Hippocampal formation (tissue), 2 donors: ENCODE results near the gene ABCB1.
"Not testable (repeated sequence)": the region's sequence is repeated elsewhere in the genome, so short reads cannot be mapped to it uniquely, and the experiment has no call there.

Source experiments
- DNase-seq, 2 donors: peaks; one replicate each; lab custom pipeline; 2025; lab: John Stamatoyannopoulos, UW

ABCB1 gene

DNA sequence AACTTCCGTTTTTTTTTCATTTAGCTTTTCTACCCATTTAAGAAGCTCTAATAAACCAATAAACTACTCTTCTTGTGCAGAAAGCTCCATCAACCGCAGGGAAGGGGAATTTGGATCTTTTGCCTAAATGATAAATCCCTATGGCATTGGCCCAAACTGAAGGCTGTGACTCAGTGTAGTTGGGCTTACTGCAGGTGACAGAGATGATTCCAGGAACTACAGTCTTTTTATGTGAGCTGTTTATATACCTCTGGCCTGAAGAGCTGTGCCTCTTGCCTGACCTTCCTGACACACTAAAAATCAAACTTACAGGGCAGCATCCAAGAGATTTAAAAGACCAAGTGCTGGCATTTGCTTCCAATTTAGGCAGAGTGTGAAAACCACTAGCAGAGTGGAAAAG is 25.2 kb downstream of the ABCB1 start:
- DNase-seq: no peak

DNA sequence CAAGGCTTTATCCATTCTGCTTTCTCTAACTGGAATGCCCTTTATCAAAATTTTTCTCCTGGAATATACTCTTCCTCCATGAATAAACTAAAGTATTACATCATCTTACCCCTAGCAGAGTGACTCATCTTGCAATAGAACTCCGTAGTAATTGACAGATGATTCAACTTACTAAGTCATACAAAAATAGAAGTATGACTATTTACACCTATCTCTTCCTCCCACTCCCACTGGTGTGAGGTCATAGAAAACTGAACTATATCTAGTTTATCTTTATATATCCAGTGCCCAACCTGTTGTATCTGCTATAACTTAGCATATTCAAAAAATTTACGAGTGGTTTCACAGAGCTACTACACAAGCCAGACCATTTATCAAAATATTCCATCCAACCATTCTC is 26.1 kb downstream of the ABCB1 start:
- no peak for DNase-seq

DNA sequence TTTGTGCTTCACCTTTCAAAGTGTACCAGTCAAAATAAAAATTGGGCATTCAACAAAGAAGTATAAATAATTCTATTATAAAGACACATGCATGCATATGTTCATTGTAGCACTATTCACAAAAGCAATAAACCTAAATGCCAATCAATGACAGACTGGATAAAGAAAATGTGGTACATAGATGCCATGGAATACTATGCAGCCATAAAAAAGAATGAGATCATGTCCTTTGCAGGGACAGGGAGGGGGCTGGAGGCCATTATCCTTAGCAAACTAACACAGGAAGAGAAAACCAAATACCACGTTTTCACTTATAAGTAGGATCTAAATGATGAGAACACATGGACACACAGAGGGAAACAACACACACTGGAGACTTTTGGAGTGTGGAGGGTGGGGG is 28.2 kb downstream of the ABCB1 start:
- not testable (repeated sequence) for DNase-seq

DNA sequence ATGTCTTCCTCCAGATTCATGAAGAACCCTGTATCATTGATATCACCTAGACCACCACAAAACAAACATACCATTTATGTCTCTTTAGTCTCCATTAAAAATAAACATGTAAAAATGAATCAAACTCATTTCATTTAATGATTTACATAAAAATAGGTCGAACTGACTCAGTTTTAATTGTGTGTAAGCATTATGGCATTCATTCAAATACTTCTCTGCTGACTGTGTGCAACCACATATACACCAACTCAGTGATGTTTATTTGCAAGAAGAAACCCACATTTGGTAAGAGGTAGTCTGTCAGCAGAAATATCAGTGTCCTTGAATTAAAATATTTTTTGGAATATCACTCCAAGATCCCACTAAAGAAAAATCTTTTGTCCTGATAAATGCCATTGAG is 30.5 kb downstream of the ABCB1 start:
- DNase-seq: no peak

GRCh38 chr7:87567052-87567451 is 33.6 kb downstream of the ABCB1 start:
- no peak for DNase-seq

GRCh38 chr7:87566311-87566900 is 34.3 kb downstream of the ABCB1 start:
- DNase-seq: no peak

GRCh38 chr7:87565877-87566276 is 34.8 kb downstream of the ABCB1 start:
- no peak for DNase-seq

- DNase-seq: no peak
These were observed 36.3 kb downstream of the ABCB1 start for GRCh38 chr7:87564296-87564963.

- no peak for DNase-seq
These were observed 39.0 kb downstream of the ABCB1 start for GRCh38 chr7:87561702-87562101.

GRCh38 chr7:87561102-87561501 is 39.6 kb downstream of the ABCB1 start:
- no peak for DNase-seq

GRCh38 chr7:87552351-87552900 is 48.3 kb downstream of the ABCB1 start:
- no peak for DNase-seq

DNA sequence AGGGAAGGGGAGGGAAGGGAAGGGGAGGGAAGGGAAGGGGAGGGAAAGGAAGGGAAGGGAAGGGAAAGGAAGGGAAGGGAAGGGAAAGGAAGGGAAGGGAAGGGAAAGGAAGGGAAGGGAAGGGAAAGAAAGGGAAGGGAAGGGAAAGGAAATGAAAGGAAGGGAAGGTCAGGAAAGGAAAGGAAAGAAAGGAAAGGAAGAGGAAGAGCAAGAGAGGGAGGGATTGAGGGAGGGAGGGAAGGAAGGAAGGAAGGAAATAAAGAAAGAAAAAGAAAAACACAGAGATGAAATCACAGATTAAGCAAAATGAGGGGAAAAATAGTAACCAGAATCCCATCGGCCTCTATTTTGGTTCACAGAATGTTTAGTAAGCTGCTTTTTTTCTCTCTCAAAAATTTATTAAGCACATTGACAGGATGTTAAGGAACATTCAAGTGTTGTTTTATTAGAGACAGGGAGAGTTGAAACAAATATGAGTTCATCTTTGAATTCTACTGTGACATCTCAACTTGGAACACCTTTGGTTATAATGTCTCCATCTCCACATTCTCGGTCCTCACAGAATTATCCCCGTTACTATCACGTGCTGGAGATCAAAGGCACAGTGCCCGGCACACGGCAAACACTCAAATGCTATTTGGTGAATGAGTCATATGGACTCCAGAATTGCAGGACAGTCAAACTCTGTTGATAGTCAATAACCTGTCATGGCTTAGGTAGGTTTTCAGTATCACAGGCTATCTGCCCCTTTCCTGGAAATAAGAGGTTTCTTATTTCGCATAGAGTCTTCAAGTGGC is 52.4 kb downstream of the ABCB1 start:
- no peak for DNase-seq

DNA sequence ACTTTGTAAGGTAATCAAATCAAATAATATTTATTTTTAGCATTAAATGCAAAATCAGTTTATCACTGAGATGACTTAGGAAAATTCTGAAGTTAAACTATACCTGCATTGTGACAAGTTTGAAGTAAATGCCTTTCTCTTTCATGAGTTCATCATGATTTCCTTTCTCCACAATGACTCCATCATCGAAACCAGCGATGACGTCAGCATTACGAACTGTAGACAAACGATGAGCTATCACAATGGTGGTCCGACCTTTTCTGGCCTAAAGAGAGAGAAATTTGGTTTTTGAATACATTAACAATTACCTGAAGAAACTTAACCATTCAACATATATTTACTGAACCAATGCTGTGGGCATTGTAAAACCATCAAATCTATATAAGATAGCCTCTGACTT is 54.9 kb downstream of the ABCB1 start:
- no peak for DNase-seq

DNA sequence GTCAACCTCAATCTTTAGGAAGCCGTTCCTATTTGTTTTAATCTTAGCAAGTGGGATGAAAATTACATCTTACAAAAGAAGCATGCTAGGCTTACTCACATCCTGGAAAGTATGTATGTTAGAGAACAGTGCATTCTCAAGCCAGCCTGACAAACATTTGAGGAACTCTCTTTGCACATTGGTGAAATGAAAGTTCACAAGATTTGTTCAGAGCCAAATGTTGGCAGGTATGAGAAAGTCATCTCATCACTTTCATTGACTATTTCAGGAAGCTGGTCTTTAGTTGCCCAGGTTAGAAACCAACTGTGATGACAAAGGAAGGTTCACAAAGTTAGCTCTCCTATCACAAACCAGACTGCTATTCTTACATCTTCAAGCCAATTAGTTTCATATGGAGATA is 57.1 kb downstream of the ABCB1 start:
- DNase-seq: no peak

GRCh38 chr7:87541648-87542047 is 59.0 kb downstream of the ABCB1 start:
- DNase-seq: no peak

DNA sequence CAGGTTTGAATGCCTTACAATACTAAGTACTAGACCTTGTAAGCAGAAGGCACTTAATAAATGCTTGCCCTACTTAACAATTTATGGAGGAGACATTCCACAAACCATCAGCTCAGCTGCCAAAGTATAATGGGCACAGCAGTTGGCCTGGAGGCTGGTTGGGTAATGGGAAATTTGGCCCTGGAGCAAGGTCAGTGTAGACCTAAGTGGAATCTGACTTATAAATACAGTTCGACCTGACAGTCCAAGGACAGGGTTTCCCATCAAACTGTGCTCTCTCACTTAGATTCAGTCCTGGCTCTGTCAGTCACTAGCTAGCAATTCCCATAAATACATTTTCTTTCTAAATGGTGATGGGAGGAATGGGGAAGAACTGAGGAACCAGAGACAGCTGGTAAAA is 62.6 kb downstream of the ABCB1 start:
- DNase-seq: no peak

- DNase-seq: no peak
These were observed 66.6 kb downstream of the ABCB1 start for GRCh38 chr7:87534072-87534471.

GRCh38 chr7:87530126-87530525 is 70.6 kb downstream of the ABCB1 start:
- DNase-seq: no peak

- no peak for DNase-seq
These were observed 72.0 kb downstream of the ABCB1 start for GRCh38 chr7:87528730-87529129.

- no peak for DNase-seq
These were observed 81.9 kb downstream of the ABCB1 start for GRCh38 chr7:87518735-87519134.

DNA sequence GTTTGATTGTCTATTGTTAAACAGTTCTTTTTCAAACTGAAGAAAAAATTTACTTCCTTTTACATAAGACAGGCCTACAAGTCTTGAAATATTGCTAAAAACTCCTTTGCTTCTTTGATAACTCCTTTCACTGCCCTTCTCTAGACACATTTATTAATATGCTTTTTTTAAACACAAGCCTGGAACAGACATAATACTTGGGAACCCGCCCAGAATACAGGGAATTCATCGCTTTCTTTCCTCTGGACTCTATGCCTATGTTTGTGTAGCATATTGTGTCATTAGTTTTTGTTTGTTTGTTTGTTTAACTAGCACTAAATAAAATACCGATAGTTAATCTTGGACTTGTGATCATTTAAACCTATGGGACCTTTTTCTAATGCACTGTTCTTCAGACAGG is 82.8 kb downstream of the ABCB1 start:
- no peak for DNase-seq

- no peak for DNase-seq
These were observed 83.4 kb downstream of the ABCB1 start for GRCh38 chr7:87517136-87517815.
